Measurements from ENCODE around the gene ALG1.
A peak's percentile ranks its signal among the peaks of the same experiment; 100 is the strongest.

Gene ALG1

DNA sequence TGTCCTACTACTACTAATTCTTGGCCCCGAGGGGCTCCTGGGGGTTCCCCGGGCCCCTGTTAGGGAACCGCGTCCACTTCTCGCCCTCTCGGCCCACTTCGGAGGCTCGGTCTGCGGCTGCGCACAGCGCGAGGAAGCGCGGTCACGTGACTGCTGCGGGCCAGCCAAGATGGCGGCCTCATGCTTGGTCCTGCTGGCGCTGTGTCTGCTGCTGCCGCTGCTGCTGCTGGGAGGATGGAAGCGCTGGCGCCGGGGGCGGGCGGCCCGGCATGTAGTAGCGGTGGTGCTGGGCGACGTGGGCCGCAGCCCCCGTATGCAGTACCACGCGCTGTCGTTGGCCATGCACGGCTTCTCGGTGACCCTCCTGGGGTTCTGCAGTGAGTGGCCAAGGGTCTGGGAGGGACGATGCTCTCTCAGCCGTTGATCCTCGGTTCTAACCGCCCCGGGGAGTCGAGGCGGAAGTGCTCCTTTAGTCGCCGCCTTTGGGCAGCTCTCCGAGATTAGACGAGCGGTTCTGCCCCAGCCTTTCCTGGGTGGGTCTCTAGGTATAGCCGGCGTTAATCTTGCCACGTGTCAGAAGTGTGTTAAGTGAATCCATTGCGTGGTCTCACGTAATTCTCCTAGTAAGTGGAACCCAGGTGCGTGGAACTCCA, at the start of gene ALG1:
Gene ALG1, plus strand, starts transcription at position 163 of the 653 bp plus-strand sequence. Its CDS starts 7 bp downstream, at position 170.
- Mint-ChIP-seq H3K36me3 (ENCODE audit: low read depth) (peaks cover 4% of the 10 kb centered on the region), H3K4me1 (ENCODE audit: low read depth) (peaks cover 22% of the 10 kb centered on the region), H3K4me3 (peak within 1 kb of the TSS; percentile 97), H3K27ac (peak within 1 kb of the TSS; percentile 98), H3K9me3 (no peaks in the 10 kb centered on the region), H3K27me3 (ENCODE audit: low read depth) (peaks cover 4% of the 10 kb centered on the region)

GRCh38 chr16:5022521-5022920, 49.1 kb upstream of the ALG1 start:
- no peaks in the 10 kb centered on the region for H3K27me3 Mint-ChIP-seq (ENCODE audit: low read depth)
- no peaks in the 10 kb centered on the region for H3K36me3 Mint-ChIP-seq (ENCODE audit: low read depth)
- no peaks in the 10 kb centered on the region for H3K9me3 Mint-ChIP-seq
- no peak overlapping the region for H3K4me3 Mint-ChIP-seq
- H3K27ac Mint-ChIP-seq = no peak overlapping the region
- H3K4me1 Mint-ChIP-seq (ENCODE audit: low read depth) = no peaks in the 10 kb centered on the region

GRCh38 chr16:5024632-5025031, 47.0 kb upstream of the ALG1 start:
- Mint-ChIP-seq H3K4me1 (ENCODE audit: low read depth) (no peaks in the 10 kb centered on the region), H3K27me3 (ENCODE audit: low read depth) (no peaks in the 10 kb centered on the region), H3K9me3 (no peaks in the 10 kb centered on the region), H3K4me3 (no peak overlapping the region), H3K27ac (no peak overlapping the region), H3K36me3 (ENCODE audit: low read depth) (no peaks in the 10 kb centered on the region)

- H3K4me3 Mint-ChIP-seq = no peak overlapping the region
- H3K27ac Mint-ChIP-seq = no peak overlapping the region
- H3K36me3 Mint-ChIP-seq (ENCODE audit: low read depth) = no peaks in the 10 kb centered on the region
- no peaks in the 10 kb centered on the region for H3K27me3 Mint-ChIP-seq (ENCODE audit: low read depth)
- no peaks in the 10 kb centered on the region for H3K4me1 Mint-ChIP-seq (ENCODE audit: low read depth)
- H3K9me3 Mint-ChIP-seq = no peaks in the 10 kb centered on the region
These were observed 46.4 kb upstream of the ALG1 start for GRCh38 chr16:5025171-5025632.

DNA sequence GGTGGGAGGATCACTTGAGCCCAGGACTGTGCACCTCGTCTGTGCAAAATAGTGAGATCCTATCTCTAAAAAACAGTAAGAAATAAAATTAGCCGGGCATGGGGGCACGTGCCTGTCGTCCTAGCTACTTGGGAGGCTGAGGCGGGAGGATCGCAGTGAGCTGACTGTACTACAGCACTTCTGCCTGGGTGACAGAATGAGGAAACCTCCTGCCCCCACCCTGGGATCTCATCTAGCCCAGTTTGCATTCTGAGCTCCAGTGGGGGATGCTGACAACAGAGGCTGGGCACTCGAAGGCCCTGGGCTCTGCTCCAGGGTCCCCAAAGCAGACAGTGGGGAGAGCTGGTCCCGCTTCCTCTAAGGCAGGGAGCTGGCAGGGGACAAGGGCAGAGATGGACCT, 45.0 kb upstream of the ALG1 start:
- H3K4me3 Mint-ChIP-seq = no peak overlapping the region
- H3K27ac Mint-ChIP-seq = no peak overlapping the region
- H3K9me3 Mint-ChIP-seq = no peaks in the 10 kb centered on the region
- no peaks in the 10 kb centered on the region for H3K27me3 Mint-ChIP-seq (ENCODE audit: low read depth)
- no peaks in the 10 kb centered on the region for H3K36me3 Mint-ChIP-seq (ENCODE audit: low read depth)
- H3K4me1 Mint-ChIP-seq (ENCODE audit: low read depth) = no peaks in the 10 kb centered on the region

DNA sequence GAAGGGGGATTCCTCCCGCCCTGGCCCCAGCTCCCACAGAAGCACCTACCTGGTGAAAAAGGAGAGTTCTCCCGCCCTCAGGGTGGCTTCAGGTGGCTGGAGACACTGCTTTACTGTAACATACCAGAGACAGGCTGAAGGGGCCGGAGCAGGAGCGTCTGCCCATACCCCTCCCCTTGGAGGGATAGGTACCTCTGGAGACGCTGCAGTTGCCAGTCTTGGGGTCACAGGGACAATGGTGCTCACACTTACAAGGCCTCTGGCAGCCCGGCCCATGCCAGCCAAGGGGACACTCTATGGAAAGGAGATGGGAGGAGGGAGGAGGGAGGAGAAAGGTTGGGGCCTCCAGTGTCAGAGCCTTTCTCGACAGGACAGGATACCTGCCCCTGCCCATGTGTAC, 44.6 kb upstream of the ALG1 start:
- Mint-ChIP-seq H3K4me1 (ENCODE audit: low read depth) (no peaks in the 10 kb centered on the region), H3K36me3 (ENCODE audit: low read depth) (no peaks in the 10 kb centered on the region), H3K27ac (no peak overlapping the region), H3K4me3 (no peak overlapping the region), H3K9me3 (no peaks in the 10 kb centered on the region), H3K27me3 (ENCODE audit: low read depth) (no peaks in the 10 kb centered on the region)

DNA sequence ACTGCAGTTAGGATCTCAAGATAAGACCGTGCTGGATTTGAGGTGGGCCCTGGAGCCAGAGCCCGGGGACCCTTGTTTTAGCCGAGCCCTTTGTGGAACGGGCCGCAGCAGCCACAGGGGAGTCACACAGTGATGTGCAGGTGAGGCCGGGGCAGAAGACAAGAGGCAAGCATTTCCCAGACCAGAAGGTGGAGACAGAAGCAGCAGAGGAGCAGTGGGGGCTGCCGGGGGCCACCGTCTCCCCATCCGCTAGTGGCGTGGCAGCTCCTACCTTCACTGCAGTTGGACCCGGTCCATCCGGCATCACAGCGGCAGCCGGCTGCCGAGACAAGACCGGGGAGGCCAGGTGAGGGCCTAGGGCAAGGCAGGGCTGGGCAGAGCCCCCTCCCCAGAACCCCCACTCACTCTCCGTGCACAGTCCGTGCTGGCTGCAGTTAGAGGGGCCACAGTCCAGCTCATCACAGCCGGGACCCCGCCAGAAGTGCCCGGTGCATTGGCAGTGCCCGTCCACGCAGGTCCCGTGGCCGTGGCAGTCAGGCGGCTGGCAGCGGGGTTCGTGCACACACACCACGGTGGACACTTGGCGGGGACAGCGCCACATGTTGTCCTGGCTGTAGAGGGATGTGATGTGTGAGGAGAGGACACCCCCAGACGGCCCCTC, 43.9 kb upstream of the ALG1 start:
- H3K4me1 Mint-ChIP-seq (ENCODE audit: low read depth) = peaks cover under 1% of the 10 kb centered on the region
- no peaks in the 10 kb centered on the region for H3K27me3 Mint-ChIP-seq (ENCODE audit: low read depth)
- H3K27ac Mint-ChIP-seq = no peak overlapping the region
- no peaks in the 10 kb centered on the region for H3K9me3 Mint-ChIP-seq
- H3K4me3 Mint-ChIP-seq = no peak overlapping the region
- no peaks in the 10 kb centered on the region for H3K36me3 Mint-ChIP-seq (ENCODE audit: low read depth)

- H3K36me3 Mint-ChIP-seq (ENCODE audit: low read depth) = no peaks in the 10 kb centered on the region
- H3K27ac Mint-ChIP-seq = no peak overlapping the region
- H3K27me3 Mint-ChIP-seq (ENCODE audit: low read depth) = no peaks in the 10 kb centered on the region
- no peaks in the 10 kb centered on the region for H3K9me3 Mint-ChIP-seq
- H3K4me3 Mint-ChIP-seq = no peak overlapping the region
- peaks cover 6% of the 10 kb centered on the region for H3K4me1 Mint-ChIP-seq (ENCODE audit: low read depth)
These were observed 42.6 kb upstream of the ALG1 start for GRCh38 chr16:5028950-5029475.

GRCh38 chr16:5030251-5030870, 41.3 kb upstream of the ALG1 start:
- Mint-ChIP-seq H3K9me3 (no peaks in the 10 kb centered on the region), H3K27ac (no peak overlapping the region), H3K4me3 (no peak overlapping the region), H3K4me1 (ENCODE audit: low read depth) (peaks cover 12% of the 10 kb centered on the region), H3K27me3 (ENCODE audit: low read depth) (no peaks in the 10 kb centered on the region), H3K36me3 (ENCODE audit: low read depth) (no peaks in the 10 kb centered on the region)

- Mint-ChIP-seq H3K36me3 (ENCODE audit: low read depth) (no peaks in the 10 kb centered on the region), H3K4me3 (no peak overlapping the region), H3K27ac (no peak overlapping the region), H3K27me3 (ENCODE audit: low read depth) (no peaks in the 10 kb centered on the region), H3K4me1 (ENCODE audit: low read depth) (peaks cover 12% of the 10 kb centered on the region), H3K9me3 (no peaks in the 10 kb centered on the region)
These were observed 40.0 kb upstream of the ALG1 start for GRCh38 chr16:5031601-5032000.

- Mint-ChIP-seq H3K4me3 (peak overlapping the region; percentile 41), H3K36me3 (ENCODE audit: low read depth) (no peaks in the 10 kb centered on the region), H3K27me3 (ENCODE audit: low read depth) (no peaks in the 10 kb centered on the region), H3K27ac (no peak overlapping the region), H3K4me1 (ENCODE audit: low read depth) (peaks cover 12% of the 10 kb centered on the region), H3K9me3 (no peaks in the 10 kb centered on the region)
These were observed 38.9 kb upstream of the ALG1 start for GRCh38 chr16:5032748-5033167.

DNA sequence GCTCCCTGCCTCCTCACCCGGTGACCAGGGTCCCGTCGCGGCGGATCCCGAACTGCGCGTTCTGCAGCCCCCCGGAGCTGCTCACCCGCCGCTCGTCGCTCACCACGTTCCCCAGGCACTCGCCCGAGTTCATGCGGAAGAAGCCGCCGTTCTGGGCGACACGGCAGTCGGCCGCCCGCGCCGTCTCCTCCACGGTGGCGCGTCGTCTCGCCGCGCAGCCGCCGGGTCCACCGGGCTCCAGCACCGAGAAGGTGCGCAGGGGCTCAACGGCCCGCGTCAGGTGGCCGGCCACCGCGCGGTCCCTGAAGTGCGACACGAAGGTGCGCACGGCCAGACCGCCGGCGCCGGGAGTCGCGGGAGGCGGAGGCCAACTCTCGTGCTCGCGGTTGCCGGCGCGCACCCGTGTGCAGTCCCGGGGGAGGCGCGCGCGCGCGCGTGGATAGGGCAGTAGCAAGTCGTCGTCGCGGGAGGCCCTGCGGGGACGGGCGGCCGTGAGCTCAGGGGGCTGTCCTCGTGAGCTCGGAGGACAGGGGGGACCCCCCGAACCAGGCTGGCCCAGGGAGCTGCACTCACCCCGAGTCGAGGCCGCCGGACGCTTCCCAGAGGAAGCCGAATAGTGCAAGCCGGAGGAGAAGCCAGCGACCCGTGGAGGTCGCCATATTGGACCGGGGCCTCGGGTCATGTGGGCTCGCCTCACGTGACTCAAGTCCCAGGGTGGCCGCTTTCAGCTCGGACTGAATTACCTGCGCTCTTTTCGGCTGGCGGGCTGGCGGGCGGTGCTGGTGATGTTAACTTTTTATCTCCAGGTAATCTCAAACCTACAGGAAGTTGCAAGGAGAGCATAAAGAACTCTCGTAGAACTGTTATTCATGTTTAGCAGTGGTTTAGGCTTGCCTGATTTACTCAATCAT, 38.1 kb upstream of the ALG1 start, which contains the start of gene NAGPA:
Gene NAGPA, minus strand, starts transcription at position 680 of the 911 bp plus-strand sequence. Its CDS starts 21 bp downstream, at position 659.
- H3K27me3 Mint-ChIP-seq (ENCODE audit: low read depth) = no peaks in the 10 kb centered on the region
- no peaks in the 10 kb centered on the region for H3K36me3 Mint-ChIP-seq (ENCODE audit: low read depth)
- no peaks in the 10 kb centered on the region for H3K9me3 Mint-ChIP-seq
- peak within 1 kb of the TSS; percentile 79 for H3K4me3 Mint-ChIP-seq
- H3K27ac Mint-ChIP-seq = peak within 1 kb of the TSS; percentile 72
- H3K4me1 Mint-ChIP-seq (ENCODE audit: low read depth) = peaks cover 12% of the 10 kb centered on the region

- Mint-ChIP-seq H3K4me1 (ENCODE audit: low read depth) (peaks cover 12% of the 10 kb centered on the region), H3K27me3 (ENCODE audit: low read depth) (no peaks in the 10 kb centered on the region), H3K36me3 (ENCODE audit: low read depth) (no peaks in the 10 kb centered on the region)
These were observed 37.5 kb upstream of the ALG1 start for GRCh38 chr16:5034167-5034523.

DNA sequence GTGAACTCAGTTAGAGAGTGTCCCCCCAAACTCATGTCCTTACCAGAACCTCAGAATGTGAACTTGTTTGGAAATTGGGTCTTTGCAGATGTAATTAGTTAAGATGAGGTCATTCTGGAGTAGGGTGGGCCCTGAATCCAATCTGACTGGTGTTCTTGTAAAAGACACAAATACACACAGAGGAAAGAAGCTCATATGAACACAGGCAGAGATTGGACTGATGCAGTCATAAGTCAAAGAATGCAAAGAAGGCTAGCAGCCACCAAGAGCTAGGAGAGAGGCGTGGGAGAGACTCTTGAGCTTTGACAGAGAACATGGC, 35.8 kb upstream of the ALG1 start:
- Mint-ChIP-seq H3K4me1 (ENCODE audit: low read depth) (peaks cover 12% of the 10 kb centered on the region), H3K4me3 (peak overlapping the region; percentile 51), H3K27me3 (ENCODE audit: low read depth) (no peaks in the 10 kb centered on the region), H3K36me3 (ENCODE audit: low read depth) (no peaks in the 10 kb centered on the region), H3K9me3 (no peaks in the 10 kb centered on the region), H3K27ac (no peak overlapping the region)

More at GRCh38 chr16:5034167-5034523, 37.5 kb upstream of the ALG1 start:
- peak overlapping the region; percentile 79 for H3K4me3 Mint-ChIP-seq
- H3K9me3 Mint-ChIP-seq = no peaks in the 10 kb centered on the region
- H3K27ac Mint-ChIP-seq = peak overlapping the region; percentile 72
